Measurements from ENCODE around the gene CD9. TPM values are rescaled to one million over a fixed set of nuclear protein-coding genes. Genes with fewer than 3 reads are reported as not detected.

CD9 gene
- polyA plus RNA-seq, 1 donor = 144 TPM

DNA sequence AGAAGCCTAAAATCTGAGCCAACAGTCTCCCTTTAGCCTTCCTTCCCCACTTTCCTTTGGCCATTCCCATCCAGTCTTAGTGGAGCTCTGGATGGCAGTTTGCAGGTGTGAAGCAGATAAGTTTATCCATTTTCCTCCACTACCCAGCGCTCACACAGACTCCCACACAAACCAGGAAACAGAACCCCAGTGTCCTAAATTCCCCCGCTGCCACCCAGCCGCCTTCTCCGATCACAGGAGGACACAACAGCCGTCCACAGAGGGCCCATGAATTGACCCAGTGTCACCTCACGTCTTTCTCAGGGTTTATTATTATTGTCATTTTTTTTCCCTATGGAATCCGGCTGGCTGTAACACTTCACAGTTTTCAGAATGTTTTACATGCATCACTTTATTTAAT is 16.4 kb downstream of the CD9 start:
- DNase-seq = no peak

DNA sequence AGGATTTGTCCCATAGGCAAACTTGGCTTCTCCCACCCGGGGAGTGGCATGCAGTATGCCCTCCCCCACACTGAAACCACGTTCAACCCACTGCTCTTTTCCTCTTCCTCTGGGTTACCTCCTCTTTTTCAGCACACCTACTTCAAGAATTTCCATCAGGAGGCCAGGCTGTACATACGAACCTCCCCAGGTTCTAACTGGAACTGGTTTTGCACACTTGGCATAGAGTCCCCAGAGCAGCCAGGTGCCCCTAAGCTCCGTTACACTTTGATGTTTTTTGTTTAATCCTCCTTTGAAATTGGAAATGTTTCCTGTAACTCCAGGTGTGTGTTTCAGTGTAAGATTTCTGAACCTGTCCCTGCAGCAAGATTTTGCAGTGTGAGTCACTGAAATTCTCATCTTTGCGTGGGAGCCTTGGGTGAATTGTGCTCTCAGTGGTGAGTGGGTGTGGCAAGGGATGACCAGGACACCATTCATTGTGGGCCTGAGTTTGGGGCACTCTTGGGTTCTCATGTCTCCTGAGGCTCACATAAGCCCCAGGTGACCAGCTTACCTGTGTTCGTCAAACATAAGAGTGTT is 18.2 kb downstream of the CD9 start:
- DNase-seq = no peak

DNA sequence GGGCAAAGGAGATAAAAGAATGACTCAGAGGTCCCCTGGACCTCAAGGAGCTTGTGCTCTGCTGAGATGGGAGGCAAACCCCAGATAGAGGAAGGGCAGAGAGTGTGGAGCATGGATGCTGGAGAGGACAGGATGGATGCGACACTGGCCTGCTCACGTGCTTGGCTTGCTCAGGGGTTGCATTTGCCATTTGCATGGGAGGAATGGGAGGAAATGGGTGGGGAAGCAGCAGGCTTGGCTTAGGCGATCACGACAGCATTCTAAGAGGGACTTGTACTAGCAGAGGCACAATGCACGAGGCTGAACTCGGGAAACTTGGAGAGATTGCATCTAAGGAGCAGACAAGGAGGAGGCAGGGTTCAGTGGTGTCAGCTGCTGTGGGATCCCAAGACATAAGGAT is 19.8 kb downstream of the CD9 start:
- DNase-seq = no peak

DNA sequence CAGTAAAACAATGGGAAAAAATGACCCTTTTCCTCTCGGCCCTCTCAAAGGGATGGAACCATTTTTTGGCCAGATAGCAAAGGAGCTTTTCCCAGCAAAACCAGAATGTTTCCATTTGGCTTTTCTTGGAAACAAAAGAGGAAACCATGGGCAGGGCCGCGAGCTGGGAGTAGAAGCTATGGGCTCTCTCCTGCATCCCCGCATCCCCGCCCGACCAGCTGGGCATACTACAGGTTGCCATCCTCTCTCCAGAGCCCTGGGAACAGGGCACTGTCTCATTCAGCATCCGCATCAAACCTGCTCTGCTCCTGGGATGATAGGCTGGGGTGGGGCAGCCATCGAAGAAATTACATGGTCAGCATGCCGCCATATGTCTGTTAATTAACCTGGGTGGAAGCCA is 20.9 kb downstream of the CD9 start:
- no peak for DNase-seq

DNA sequence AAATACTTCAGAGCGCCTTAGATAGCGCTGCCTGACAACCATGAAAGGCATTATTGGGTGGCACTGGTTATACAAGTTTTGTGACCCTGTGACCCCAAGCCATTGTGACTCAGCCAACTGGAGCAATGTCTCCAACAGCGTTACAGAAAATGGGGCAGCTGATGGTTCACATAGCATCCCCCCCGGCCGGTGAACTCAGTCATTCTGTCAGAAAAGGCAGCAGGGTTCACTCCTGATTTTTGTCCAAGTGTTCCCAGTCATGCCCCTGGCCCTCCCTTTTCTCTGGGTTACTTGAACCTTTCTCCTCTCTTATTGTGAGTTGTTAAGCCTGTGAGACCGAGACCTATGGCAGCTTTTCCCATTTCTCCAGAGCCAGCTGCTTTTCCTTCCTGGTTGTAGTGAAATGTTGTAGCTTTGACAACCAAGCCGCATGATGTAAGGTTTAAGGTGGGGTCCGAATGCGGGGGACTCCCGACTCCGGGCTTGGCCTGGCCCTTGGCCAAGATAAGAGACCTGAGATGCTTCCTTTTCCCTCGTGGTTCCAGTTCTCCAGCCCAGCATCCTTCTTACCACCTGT is 22.0 kb downstream of the CD9 start:
- DNase-seq = no peak

DNA sequence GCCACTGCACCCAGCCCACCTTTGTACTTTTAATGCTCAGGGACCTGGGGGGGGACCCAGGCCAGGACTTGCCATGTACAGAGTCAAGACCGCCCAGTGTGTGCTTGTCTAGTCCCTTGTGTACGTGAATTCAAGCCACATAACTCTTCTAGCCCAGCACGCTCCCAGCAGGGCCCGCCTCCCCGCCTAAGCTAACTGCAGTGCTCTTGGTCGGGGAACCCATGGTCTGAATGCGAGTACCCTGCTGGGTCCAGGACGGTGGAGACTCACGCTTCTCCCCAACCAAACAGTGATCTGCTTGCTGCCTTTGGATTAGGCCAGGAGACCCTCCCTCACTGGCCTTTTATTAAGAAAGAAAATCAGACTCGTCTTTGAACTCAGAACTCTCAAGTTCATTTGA is 23.3 kb downstream of the CD9 start:
- DNase-seq = no peak

DNA sequence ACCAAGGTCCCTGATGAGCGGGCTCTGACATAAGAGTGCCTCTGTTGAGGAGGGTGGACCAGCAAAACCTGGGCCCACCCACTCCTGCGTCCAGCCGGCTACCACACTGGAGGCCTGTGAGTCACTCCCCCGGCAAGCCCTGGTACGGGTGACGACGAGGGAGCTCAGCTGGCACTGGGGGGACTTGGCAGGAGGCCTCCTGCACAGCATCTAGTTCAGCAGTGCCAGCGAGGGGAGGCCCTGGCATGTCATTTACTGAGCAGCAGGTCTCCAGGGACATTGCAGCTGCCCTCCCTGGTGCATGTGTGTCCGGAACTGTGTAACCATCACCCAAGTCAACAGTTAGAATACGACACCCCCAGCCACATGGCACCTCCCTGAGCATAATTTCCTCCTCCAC is 24.4 kb downstream of the CD9 start:
- no peak for DNase-seq

DNA sequence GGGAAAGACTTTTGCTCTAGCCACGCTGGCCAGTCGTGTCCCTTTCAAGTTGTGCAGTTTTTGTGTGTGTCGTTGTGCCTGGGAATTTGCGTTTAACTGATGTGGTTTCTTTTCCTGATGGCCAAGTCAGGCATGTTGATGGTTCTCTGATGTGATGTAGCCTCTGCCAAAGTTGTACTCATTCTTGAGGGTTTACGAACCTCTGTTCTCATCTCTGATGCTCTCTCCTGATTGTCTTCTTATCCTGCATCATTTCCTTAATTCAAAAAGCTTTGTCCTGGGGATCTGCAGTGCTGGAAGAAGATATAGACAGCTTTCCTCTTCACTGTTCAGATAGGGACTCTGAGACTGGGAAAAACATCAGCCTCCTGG is 25.4 kb downstream of the CD9 start:
- no peak for DNase-seq

DNA sequence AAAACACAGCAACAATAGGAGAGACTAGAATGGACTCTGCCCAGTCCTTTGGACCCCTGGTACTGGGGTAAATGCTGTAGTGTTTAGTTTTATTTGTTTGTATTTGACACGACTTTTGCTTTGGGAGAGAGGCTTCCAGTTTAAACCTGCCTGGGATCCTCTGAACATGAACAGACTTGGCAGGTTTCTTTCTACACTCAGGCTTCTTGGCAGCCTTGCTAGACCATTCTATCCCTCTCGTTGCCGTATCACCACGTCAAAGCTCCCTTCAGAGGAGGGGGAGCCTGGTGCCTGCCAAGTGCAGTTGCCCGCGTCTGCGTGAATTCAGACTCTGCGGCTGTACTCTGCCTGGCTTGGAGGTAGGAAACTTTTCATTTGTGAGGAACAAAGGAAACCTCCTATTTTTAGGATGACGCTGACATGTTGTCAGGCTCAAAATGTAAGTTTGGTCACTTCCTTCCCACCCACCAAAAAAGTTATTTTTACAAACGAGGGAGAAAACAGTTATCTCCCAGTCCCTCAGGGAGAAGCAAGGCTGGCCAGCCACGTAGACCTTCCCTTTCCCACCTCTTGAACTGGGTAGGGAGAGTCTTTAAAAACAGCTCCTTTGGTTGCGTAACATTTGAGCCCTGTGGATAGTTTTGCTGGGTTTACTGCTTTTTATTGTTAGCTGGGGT is 25.9 kb downstream of the CD9 start:
- no peak for DNase-seq

DNA sequence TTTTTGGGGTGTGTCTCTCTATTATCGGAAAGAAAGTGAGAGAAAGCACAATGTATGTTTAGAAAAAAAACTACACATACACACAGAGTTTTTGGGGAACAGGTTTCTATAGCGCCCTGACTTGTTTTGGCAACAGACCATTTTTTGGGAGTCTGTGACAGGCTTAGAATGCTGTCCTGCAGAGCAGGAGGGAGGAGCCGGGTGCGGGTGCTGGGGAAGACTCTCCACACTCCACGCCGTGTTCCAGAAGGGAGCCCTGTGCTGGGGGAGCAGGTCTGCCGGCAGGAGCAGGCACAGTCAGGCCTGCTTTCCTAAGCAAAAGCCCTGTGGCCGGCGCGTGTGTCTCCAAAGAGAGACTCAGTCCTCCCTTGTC is 26.5 kb downstream of the CD9 start:
- no peak for DNase-seq

DNA sequence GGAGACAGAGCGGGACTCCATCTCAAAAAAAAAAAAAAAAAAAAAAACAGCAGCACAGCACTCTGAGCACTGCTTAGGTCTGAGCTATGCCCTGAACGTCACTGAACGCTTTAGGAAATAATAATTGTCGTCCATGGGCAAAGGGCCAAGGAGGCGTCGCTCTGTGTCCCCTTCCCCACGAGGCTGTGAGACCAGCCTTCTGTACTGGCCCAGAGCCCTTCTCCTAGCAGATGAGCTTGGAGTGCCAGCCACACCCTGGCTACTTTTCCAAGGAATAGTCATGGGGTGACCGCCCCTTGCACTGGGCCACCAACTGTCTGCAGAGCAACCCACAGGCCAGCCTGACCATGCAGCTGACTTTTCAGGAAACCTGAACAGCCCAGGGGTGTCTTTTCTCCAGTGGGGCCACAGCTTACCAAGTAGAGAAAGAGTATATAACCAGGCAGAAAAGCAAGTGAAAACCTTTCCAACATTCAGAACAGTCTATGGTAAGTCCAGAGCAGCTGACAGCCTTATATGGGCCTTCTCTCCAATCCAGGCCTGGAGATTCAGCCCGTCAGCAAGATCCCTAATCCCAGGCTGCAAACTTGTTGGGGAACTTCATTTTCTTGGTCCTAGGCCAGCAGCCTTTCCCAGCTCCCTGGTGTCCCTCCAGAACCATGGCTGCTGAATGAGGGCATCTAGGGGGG is 28.5 kb downstream of the CD9 start:
- no peak for DNase-seq

DNA sequence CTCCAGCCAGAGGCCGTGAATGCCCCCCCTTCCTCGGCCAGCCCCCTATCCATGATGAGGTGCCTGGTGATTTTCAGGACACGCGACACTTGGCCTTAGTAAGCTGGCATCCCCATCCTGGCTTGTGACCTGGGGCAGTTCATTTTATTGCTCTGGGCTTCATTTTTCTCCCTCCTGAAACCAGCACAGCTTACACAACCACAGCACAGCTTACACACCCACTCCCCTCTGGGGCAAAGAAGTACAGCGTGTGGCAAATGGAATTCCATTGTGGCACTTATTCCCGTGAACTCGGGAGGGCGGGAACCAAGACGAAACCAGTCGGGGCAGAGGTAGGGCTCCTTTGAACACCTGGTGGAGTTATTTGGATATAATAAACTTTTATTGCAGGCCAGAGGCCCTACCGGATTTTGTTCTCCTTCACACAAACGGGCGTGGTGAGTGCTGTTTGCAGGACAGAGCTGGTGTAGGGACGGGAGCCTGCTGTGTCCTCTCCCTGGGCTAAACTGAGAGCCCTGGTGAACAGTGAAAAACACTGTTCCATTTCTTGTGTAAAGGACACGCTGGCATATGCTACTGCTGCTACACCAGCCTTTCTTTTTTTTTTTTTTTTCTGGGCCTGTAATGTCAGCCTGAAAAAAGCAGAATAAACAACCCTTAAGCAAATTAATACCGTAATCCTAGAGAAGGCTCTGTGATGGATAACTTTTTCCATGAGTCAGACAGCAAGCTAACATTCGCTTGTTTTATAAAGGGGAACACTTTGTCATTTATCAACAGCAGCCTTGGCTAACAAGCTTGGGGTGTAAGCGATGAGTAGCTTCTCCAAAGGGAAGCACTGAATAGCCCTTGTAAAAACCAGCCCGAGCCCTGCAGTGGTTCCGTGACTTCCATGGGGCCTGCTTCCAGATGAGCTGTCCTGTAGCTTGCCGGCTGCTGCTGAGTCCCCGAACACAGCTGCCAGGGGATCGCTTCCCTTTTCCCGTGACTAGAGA is 29.3 kb downstream of the CD9 start:
- DNase-seq = no peak

DNA sequence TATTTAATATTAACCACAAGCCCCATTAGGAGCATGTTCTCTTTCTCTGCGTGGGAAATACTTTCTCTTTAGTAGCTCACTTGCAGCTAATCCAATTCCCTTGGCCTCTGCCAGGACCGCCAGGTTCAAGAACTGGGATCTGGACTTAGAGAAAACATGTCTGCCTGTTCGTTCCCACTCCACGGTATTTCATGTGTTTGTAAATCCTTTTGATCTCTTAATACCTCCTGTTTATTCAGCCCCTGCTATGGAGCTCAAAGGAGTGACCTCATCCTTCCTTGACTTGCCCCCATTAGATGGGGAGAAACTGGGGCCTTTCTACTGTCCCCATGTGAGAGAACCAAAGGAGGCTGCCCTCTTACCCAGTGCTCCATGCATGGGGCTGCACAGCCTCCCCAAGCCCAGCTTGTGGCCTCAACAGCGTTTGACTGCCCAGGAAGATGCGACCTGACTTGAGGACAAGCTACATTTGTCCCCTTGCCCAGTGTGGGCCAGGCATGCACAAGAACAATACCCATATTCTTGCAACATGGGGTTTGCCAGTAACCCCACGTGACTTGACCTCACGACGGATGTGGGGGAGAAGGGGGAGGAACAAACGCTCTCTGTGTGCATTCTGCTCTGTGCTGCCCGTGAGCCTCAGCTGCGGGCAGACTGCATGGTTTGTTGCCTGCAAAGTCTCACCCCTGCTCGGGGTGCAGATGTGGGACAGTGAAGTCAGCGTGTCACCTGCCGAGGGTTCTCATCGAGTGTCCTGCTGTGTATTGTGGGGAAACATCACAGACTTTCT is 30.3 kb downstream of the CD9 start:
- no peak for DNase-seq

DNA sequence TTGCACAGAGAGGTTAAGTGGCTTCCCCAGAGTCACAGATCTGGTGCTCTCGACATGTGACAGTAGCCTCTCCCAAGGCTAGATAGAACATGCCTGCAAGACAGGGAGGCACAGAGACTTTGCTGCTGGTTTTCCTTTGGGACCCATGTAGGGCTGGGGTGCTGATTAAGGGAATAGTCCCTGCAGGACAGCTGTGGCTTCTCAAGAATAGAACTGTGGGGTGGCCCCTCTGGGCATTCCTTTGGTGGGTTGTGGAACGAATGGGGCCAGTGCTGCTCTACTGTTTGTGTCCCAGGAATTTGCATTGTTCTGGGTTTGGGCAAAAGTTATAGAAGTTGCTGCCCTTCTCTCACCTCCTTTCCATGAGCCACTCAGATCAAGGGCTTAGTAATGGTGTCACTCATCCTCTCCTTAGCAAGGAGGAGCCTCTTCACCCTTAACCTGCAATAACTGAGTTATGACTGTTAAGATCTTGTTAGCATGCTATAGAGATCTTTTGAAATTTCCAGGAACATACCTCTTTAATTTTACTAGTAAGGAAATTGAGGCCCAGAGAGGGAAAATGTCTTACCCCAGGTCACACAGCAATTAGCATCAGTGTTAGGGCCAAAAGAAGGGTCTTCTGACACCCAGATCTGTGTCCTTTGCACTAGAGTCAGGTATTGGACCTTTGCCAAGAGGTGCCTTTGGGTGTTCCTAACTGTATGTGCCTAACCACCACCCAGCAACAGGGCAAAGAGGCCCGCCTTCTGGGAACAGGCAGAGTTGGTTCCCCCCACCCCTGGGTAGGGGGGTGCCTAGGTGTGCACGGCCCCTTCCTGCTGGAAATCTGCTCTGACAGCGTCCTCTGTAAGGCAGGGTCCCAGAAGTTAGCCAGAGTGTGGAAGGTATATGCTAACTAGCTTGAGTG is 31.4 kb downstream of the CD9 start:
- DNase-seq = no peak

DNA sequence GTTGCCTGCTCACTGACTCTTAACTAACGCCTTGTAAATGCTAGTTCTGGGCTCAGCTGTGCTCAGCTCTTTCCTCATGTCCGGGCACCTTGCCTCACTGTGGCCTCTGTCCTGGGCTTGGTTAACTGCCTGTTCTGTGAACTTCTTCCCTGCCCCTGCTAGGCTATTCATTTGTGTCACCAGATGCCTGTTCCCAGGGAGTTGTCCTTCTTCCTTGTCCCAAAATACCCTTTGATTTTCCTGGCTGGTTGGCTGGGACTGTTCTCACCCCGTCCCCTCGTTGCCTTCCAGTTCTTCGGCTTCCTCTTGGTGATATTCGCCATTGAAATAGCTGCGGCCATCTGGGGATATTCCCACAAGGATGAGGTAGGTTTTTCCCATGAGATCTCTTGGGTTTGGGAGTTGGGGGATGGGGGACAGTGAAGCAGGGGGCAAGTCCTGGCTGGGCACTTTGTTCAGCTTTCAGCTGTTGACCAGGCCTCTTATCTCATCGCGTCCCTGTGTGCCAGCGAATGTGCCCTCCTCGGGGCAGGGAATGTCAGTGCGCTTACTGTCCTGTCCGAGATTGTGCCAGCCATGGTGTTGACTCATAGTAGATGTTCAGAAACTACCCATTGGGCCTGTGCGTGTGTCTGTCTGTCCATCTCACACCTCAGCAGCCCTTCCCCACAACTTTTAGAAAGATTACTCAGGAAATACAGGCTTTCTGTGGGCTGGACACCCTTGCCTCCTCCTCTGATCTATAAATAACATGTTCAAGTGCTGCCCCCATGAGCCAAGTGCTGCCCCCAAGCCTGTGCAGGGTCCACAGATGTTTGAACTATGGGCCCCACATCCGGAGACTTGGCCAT is 33.1 kb downstream of the CD9 start:
- no peak for DNase-seq

DNA sequence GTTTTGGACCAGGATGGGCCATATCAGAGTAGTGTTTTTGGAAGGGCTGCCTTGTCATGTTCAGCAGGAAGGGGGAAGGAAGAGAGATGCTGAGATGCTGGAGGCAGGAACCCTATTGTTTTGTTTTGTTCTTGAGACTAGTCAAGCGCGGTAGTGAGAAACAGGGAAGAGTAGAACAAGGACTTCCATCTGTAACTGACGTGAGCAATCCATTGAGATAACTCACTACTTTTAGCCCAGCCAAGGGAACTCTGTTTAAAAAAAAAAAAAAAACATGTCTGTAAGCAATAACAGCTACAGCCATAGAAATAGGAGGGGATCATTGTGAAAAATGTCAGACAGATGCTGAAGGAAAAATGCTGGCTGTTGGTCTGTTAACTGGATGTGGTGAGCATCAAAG is 34.0 kb downstream of the CD9 start:
- no peak for DNase-seq

DNA sequence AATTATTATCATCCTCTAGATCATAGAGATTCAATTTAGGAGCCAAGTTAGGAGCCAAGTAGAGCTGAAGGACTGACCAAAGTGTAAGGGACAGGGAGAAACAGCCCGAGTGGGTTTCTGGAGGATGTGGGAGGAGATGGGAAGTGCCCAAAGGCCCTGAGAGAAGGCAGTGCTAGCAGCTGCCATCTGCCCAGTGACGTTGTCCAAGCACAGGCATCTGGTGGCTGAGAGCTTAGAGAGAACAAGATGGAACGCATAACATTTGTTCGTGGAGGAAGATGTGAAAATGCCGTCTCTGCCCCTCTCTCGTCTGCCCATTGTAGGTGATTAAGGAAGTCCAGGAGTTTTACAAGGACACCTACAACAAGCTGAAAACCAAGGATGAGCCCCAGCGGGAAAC is 34.7 kb downstream of the CD9 start:
- no peak for DNase-seq

DNA sequence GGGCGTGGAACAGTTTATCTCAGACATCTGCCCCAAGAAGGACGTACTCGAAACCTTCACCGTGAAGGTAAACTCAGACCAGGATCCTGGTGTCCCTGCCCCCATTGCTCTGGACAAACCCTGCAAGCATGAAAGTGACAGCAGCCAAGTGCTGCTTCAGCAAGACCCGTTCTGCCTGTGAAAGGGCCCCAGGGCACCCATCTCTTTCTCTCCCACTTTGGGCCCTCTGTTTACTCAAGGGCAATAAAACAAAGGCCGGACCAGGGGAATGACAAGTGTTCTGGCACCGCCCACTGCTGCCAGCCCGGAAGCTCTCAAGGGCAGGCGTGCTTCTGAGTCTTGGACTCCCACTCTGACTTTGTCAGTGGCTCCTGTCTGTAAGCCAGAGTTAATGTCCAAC is 35.3 kb downstream of the CD9 start:
- DNase-seq = no peak

DNA sequence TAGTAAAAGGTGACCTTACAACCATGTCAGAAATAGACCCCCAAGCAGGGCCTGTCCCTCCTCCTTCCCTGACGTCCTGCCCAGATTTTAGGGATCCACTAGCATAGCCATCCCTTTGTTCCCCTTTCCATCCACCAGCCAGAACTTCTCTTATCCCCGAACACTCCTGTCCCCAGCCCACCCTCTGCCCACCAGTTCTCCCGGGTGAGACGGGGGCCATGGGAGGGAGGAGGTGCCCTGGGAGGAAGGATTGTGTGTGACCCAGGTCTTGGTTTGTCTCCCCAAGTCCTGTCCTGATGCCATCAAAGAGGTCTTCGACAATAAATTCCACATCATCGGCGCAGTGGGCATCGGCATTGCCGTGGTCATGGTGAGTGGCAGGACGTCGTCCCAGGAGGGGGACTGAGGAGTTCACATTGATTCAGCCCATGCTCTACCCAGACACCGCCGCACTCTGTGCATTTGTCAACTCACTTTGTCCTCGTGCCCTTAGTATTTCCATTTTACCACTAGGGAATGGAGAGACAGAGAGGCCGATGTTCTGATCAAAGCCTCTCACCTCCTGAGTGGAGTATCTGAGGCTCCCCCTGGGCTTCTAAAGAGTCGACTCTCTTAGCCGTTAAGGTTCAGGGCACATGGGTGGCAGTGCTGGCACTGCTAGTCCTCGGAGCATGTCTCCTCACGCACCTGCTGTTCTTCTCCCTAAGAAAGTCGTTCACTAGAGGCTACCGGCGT is 35.9 kb downstream of the CD9 start:
- DNase-seq = no peak

Data from left kidney (tissue), 2 donors.